ENCODE results near the gene CDH22. TPM values are rescaled to one million over a fixed set of nuclear protein-coding genes. Genes with fewer than 3 reads are reported as not detected.

CDH22 gene
- total RNA-seq, 2 donors from 2014 or later, result 0.22 to 0.77 TPM

DNA sequence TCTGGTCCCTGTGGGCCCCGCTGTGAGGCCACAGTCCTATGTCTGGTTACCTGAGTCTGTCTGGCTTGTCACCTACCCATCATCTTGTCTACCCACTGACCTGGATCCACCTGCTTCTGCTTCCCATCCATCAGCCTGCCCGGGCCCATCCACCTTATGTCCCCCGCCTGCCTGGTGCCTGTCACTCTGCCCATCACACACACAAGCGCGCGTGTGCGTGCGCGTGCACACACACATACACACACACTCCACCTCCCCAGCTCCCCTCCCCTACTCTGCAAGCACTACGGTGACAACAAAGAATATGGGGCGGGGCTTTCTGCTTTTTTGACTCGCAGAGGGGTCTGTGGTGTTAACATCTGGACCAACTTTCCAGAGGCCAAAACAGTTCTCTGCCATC lies 8.0 kb downstream of the CDH22 start:
- no peaks in the 10 kb centered on the region for H3K9me3 ChIP-seq (ENCODE audit: control insufficient read depth, low read length)
- no peak for DNase-seq
- Mint-ChIP-seq H3K4me3 (no peak overlapping the region), H3K4me1 (no peaks in the 10 kb centered on the region), H3K9me3 (no peaks in the 10 kb centered on the region), H3K36me3 (ENCODE audit: low read depth) (no peaks in the 10 kb centered on the region), H3K27ac (no peak overlapping the region), H3K27me3 (ENCODE audit: insufficient read depth) (peaks cover 48% of the 10 kb centered on the region)
- no peaks in the 10 kb centered on the region for H3K36me3 ChIP-seq (ENCODE audit: control insufficient read depth, insufficient read depth, low read length)
- H3K4me3 ChIP-seq (ENCODE audit: low read length), result no peak overlapping the region
- WGBS, 2 experiments (ENCODE audit: insufficient coverage in 1 of 2, insufficient read length in 1 of 2), result 86 to 90% methylated on average over 9 to 12 of the region's 12 CpGs
- TF ChIP-seq, protein P1, sequence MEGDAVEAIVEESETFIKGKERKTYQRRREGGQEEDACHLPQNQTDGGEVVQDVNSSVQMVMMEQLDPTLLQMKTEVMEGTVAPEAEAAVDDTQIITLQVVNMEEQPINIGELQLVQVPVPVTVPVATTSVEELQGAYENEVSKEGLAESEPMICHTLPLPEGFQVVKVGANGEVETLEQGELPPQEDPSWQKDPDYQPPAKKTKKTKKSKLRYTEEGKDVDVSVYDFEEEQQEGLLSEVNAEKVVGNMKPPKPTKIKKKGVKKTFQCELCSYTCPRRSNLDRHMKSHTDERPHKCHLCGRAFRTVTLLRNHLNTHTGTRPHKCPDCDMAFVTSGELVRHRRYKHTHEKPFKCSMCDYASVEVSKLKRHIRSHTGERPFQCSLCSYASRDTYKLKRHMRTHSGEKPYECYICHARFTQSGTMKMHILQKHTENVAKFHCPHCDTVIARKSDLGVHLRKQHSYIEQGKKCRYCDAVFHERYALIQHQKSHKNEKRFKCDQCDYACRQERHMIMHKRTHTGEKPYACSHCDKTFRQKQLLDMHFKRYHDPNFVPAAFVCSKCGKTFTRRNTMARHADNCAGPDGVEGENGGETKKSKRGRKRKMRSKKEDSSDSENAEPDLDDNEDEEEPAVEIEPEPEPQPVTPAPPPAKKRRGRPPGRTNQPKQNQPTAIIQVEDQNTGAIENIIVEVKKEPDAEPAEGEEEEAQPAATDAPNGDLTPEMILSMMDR (conservative IDR thresholded peaks at IDR 0.05), result no peak
- H3K27me3 ChIP-seq (ENCODE audit: control insufficient read depth, insufficient read depth, low read length, poor library complexity, severe bottlenecking), result peaks cover 15% of the 10 kb centered on the region
- no peak overlapping the region for H3K27ac ChIP-seq (ENCODE audit: low read depth, low read length)
- no peaks in the 10 kb centered on the region for H3K4me1 ChIP-seq (ENCODE audit: control insufficient read depth, insufficient read depth, low read length)
- no peak overlapping the region for H3K9ac ChIP-seq (ENCODE audit: extremely low read depth, low read length, poor library complexity, severe bottlenecking)

DNA sequence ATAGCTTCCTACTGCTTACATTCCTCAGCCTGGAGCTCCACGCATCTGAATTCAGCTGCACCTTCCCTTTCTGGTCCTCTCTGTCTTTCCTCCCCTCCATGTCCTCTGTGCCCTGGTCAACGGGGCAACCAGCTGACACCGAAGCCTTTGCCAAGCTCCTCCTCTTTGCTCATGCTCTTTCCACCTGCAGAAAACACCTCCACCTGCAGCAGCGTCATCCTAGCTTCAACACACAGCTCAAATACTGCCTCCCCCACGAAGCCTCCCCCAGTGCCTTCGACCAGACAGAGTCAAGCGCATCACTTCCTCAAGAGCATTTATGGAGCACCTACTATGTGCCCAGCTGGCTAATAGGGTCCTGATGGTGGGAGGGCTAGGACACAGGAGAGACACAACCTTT lies 9.2 kb downstream of the CDH22 start:
- no peak overlapping the region for H3K4me3 ChIP-seq (ENCODE audit: low read length)
- DNase-seq, result no peak
- TF ChIP-seq, protein P1 (conservative IDR thresholded peaks at IDR 0.05), result no peak
- peaks cover 42% of the 10 kb centered on the region for H3K27me3 Mint-ChIP-seq (ENCODE audit: insufficient read depth)
- H3K9me3 Mint-ChIP-seq, result no peaks in the 10 kb centered on the region
- no peak overlapping the region for H3K9ac ChIP-seq (ENCODE audit: extremely low read depth, low read length, poor library complexity, severe bottlenecking)
- H3K4me3 Mint-ChIP-seq, result no peak overlapping the region
- no peak overlapping the region for H3K27ac ChIP-seq (ENCODE audit: low read depth, low read length)
- WGBS, 2 experiments (ENCODE audit: insufficient coverage in 1 of 2, insufficient read length in 1 of 2), result 71 to 76% methylated on average over 7 of the region's 7 CpGs
- no peaks in the 10 kb centered on the region for H3K36me3 ChIP-seq (ENCODE audit: control insufficient read depth, insufficient read depth, low read length)
- H3K4me1 ChIP-seq (ENCODE audit: control insufficient read depth, insufficient read depth, low read length), result no peaks in the 10 kb centered on the region
- H3K27ac Mint-ChIP-seq, result no peak overlapping the region
- no peaks in the 10 kb centered on the region for H3K36me3 Mint-ChIP-seq (ENCODE audit: low read depth)
- H3K4me1 Mint-ChIP-seq, result peaks cover 9% of the 10 kb centered on the region
- H3K27me3 ChIP-seq (ENCODE audit: control insufficient read depth, insufficient read depth, low read length, poor library complexity, severe bottlenecking), result peaks cover 8% of the 10 kb centered on the region
- H3K9me3 ChIP-seq (ENCODE audit: control insufficient read depth, low read length), result no peaks in the 10 kb centered on the region

DNA sequence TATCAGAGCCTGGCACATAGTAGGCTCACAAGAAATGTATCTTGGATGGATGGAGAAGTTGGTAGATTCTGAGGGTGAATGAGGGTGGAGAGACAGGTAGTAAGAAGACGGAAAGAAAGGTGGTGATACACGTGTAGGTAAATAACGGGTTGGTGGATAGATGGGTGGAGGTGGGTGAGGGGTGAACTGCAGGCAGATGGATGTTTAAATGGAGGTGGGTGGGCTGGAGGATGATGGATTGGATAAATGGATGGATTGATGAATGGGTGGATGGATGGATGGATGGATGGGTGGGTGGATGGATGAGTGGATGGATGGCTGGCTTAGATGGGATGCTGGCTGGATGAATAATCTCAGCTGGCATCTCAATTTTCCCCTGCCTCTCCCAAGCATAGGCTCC lies 9.9 kb downstream of the CDH22 start:
- Mint-ChIP-seq H3K27ac (no peak overlapping the region), H3K4me1 (peaks cover 10% of the 10 kb centered on the region), H3K27me3 (ENCODE audit: insufficient read depth) (peaks cover 37% of the 10 kb centered on the region), H3K4me3 (no peak overlapping the region), H3K9me3 (no peaks in the 10 kb centered on the region), H3K36me3 (ENCODE audit: low read depth) (no peaks in the 10 kb centered on the region)
- Histone ChIP-seq H3K27ac (ENCODE audit: low read depth, low read length) (no peak overlapping the region), H3K4me3 (ENCODE audit: low read length) (no peak overlapping the region), H3K4me1 (ENCODE audit: control insufficient read depth, insufficient read depth, low read length) (no peaks in the 10 kb centered on the region), H3K9ac (ENCODE audit: extremely low read depth, low read length, poor library complexity, severe bottlenecking) (no peak overlapping the region), H3K9me3 (ENCODE audit: control insufficient read depth, low read length) (no peaks in the 10 kb centered on the region), H3K36me3 (ENCODE audit: control insufficient read depth, insufficient read depth, low read length) (no peaks in the 10 kb centered on the region), H3K27me3 (ENCODE audit: control insufficient read depth, insufficient read depth, low read length, poor library complexity, severe bottlenecking) (peaks cover 8% of the 10 kb centered on the region)
- 68 to 85% methylated on average over 3 of the region's 3 CpGs for WGBS, 2 experiments (ENCODE audit: insufficient coverage in 1 of 2, insufficient read length in 1 of 2)
- TF ChIP-seq, protein P1 (conservative IDR thresholded peaks at IDR 0.05), result no peak
- DNase-seq, result no peak
